Endometrium (tissue), 2 donors: ENCODE results near the gene TGFBRAP1.
"Not testable (repeated sequence)": the region's sequence is repeated elsewhere in the genome, so short reads cannot be mapped to it uniquely, and the experiment has no call there.

ENCODE experiments used
- FAIRE-seq: peaks from 2 replicates; lab custom pipeline; 2012; peaks lifted over from hg19 to GRCh38; lab: Jason Lieb, UNC
- donor health status: control.
- donor health status: control.

The TGFBRAP1 gene

DNA sequence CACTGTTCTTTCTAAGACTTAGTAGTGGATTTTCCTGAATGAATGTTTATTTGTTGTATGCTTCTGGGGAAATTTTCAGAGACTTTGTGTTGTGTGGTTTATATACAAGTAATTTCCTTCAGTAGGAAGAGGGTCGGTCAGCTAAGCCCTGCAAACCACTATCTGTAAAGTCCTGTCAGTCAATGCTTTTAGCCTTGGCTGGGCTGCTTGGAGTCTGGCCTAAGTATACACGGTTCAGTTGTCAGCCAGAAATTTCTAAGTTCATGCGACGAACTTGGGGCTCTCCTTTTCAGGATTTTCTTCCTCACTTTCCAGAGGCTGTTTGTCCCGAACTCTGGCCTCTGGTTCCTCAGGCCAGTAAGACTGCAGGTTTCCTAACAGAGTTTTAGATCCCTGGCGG lies 29.1 kb upstream of the TGFBRAP1 start:
- no peak for FAIRE-seq

DNA sequence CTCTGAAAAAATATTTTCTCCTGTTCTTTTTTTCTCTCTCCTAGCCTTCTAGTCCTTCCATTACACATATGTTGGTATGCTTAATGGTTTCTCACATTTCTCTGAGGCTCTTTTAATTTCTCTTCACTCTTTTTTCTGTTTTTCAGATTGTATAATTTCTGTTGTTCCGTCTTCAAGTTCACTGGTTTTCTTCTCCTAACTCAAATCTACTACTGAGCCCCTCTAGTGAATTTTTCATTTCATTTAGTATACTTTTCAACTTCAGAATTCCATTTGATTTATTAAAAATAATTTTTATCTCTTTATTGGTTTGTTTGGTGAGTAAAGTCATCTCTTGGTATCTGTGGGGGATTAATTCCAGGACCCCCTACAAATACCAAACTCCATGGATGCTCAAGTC lies 27.6 kb upstream of the TGFBRAP1 start:
- FAIRE-seq, result no peak

DNA sequence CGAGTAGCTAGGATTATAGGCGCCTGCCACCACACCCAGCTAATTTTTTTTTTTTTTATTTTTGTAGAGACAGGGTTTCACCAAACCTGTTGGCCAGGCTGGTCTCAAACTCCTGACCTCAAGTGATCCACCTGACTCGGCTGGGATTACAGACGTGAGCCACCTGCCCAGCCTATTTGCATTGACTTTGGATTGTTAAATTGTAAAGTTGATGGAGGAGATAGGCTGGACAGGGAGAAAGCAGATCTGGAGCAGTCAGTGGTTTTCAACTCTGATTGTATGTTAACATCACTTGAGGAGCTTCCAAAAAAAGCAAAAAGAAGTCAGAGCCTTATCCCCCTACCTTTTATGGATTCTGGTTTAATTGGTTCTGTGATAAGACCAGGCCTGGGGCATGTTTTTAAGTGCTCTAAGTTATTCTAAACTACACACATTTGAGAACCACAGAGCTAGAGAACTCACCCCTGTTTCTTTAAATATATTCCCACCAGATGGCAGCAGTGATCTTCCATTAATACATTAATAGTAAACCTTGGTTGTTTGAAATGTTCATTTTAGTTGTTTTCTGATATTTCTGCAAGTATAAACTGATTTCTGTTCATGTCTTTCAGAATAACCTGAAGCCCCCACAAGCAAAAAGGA lies 15.3 kb upstream of the TGFBRAP1 start:
- FAIRE-seq, result peak; percentile 81

GRCh38 chr2:105339414-105339813 lies 9.9 kb upstream of the TGFBRAP1 start:
- no peak for FAIRE-seq

DNA sequence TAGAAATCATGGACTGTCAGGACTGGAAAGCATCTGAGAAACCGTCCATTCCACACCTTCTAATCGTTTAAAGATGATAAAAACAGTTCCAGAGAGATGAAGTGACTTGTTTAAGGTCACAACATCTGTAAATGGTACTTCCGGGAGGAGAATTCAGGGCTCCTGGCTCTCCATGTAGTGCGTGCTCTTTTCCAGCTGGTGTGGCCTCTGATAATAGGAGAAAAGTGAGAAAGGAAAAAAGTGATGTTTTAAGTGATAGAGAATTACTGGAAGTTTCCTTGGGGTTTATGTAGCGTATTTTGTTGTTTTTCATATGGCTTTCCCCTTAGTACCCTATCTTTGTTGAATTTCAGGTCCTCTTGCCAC lies 8.5 kb upstream of the TGFBRAP1 start:
- FAIRE-seq, result no peak

DNA sequence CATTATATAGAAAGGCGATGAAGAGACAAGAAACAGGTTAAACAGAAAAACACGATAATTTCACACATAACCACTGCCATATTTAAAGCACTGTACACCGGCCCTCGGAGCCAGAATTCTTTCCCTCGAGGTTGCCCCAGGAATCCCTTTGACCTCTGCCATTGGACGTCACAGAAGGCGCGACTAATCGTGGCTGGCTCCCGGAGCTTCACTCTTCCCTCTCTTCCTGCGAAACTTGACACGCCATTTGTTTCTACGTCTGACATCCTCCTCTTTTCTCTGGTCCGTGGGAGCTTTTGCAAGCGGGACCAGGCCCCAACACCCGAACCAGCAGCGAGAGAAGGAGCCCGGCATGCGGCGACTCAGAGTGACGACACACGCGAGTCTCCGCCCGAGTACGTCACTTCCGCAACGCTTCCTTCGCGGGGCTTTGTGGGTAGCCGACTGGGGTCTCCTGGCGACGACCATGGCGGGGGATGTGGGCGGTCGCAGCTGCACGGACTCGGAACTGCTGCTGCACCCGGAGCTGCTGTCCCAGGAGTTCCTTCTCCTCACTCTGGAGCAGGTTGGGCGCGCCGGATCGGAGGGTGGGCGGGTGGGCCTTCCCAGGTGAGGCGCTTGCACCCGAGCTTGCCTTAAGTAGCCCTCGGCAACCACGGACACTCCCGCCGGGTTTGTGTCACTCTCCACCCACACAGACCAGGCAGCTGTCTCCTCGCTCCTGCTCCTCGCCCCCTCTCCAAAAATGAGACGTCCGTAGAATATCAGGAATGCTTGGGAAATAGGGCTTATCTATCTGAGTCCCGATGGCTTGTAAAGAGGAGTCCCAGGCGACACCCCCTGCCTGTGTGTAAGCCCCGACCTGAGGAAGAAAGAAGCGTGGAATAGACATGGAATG lies 7.8 kb upstream of the TGFBRAP1 start, which contains the start of gene C2orf49:
TSS of gene C2orf49 (plus strand) at position 419 of the 898 bp plus-strand sequence. CDS start at position 467, 48 bp downstream.
- FAIRE-seq, result no peak

DNA sequence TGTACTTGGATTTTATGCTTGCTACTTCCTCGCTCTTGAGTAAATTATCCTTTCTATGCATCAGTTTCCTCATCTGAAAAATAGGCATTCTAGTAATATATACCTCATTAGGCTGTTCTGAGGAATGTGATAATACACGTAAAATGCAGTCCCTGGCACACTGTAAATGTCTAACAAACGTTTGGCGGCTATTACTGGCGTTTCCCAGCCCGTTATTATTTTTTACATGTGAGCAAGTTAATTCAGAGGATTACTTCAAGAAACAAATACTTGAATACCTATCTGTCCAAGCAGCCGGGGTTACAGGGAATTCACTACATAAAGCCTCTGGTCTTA lies 7.2 kb upstream of the TGFBRAP1 start:
- FAIRE-seq, result no peak

DNA sequence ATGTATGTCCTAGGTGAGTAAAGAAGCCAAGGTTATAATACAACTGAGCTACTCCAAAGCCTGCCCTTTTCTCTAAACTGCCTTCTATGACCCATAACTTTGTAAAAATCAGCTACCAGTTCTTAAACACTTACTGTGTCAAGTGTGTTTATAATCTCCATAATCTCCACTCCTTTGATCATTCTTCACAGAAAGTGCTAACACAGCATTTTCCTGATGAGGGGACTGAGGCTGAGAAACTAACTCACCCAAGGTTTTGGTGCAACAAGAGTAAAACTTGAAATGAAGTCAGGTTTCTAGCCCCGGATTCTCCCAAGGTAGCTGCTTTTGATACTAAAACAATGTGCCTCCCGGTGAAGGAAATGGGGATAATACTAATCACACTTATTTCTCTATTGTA lies 5.9 kb upstream of the TGFBRAP1 start:
- FAIRE-seq, result no peak

DNA sequence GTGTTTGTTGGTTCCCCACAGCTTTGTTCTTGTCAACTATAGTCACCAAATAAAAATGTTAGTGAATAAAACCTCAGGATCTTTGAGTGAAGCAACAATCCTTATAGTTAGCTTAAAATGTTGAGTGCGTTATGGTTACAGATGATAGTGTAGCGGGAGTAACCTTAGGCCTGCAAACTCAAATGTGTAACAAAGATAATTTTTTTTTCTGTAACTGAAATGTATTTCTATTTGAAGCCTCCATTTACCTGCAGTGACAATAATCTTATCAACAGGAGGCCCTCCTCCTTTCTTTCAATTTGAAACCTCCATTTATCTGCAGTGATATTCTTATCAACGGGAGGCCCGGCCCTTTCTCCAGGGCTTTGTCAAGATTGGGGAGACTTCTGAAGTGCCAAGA lies 4.7 kb upstream of the TGFBRAP1 start:
- no peak for FAIRE-seq

GRCh38 chr2:105330681-105331375 lies 1.3 kb upstream of the TGFBRAP1 start:
- no peak for FAIRE-seq

GRCh38 chr2:105329197-105329554 lies 359 bp downstream of the TGFBRAP1 start:
- FAIRE-seq, result no peak

DNA sequence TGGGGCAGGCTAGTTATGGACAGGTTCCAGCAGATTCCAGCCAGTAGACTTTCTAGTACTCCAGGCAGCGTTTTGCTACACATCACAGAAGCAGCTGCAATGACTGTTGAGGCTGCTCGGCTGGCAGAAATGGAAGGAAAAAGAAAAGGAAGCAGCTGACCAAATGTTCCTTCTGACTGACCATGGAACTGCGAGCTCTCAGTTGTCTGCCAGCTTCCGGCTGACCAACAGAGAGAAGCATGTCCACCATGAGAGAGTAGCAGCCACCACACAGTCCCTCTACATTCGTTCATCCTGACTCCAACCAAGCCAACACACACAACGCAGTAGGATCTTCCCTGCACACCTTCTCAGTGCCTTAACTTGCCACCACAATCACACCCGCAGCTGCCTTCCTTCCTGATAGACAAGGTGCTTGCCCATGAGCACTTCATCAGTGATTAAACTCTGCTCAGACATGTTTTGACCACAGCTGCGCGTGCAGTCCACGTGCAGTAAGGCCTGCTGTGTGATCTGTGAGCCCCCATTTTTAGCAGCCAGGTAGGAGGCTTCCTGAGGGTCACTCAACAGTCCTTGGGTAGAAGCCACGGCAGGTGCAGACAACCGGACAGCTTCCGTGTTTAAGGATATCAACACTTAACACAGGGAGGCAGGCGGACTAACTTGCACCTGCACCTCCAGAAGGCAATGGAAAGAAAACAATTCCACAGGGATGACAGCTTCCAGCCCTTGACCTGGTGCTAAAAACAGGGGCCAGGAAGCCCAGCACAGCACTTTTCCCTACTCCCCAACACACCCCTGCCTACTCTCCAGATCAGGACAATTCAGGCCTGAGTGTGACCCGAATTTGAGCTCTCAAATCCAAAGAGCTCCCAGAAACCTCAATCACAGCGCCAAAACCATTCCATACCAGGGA lies 996 bp downstream of the TGFBRAP1 start:
- FAIRE-seq, result no peak

DNA sequence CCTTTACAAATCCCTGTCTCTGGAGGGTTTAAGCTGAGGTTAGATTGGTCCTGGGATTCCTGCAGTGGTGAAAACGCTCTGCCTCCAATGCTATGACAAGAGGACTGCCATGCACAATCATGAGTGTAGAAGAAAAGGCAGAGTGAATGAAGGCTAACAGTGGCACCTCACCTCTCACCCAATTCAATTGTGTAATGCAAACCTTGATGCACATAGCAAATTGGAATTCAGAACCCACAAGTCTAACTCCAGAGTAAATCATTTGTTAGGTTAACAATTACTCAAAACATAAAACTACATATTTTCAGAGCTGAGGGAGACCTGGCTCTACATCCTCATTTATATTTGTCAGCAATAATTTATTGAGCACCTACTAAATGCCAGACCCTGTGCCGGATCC lies 1.8 kb downstream of the TGFBRAP1 start:
- FAIRE-seq, result no peak

- FAIRE-seq, result not testable (repeated sequence)
These were observed 2.3 kb downstream of the TGFBRAP1 start for GRCh38 chr2:105327271-105327670.

DNA sequence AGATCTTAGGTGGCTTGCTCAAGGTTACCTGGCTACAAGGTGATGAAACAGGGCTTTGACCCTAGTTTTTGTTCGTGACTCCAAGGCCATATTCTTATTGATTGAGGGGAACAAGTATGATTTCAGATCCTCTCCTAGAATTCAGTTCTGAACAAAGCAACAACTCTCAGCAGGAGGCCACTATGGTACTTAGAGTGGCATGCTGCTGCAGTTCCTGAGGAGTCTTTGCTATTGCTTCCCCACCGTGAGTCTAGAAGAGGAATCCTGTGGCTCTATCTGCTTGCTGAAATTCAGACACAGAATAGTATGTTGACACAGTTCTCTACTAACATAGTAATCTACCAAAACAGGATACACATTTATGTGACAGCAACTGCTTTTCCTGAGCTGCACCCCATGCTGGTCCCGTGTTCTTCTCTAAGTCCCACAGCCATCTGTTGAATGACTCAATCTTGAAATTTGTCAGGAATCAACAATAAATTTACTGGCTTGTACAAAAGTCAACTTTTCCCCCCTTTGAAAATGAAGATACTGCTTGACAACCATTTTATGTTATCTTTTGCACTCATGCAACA lies 4.1 kb downstream of the TGFBRAP1 start:
- FAIRE-seq, result no peak

DNA sequence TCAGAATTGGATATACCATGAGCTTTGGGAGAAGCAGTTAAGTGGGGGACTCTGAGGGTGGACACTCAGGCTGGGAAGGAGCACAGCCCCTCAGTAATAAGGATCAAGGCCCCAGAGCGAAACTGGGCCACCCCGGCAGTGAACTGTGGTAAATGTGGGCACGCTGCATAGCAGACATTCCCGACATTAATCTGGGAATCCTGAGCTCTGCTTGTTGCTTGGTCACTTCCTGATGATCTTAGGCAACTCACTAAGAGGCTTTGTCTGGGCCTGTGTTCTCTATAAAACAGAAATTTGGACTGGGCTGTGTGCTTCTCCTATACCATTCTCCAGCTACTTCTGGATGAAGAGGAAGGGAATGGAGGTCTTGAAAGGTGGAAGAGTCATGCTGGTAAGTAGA lies 4.8 kb downstream of the TGFBRAP1 start:
- no peak for FAIRE-seq

GRCh38 chr2:105324101-105324500 lies 5.4 kb downstream of the TGFBRAP1 start:
- no peak for FAIRE-seq

DNA sequence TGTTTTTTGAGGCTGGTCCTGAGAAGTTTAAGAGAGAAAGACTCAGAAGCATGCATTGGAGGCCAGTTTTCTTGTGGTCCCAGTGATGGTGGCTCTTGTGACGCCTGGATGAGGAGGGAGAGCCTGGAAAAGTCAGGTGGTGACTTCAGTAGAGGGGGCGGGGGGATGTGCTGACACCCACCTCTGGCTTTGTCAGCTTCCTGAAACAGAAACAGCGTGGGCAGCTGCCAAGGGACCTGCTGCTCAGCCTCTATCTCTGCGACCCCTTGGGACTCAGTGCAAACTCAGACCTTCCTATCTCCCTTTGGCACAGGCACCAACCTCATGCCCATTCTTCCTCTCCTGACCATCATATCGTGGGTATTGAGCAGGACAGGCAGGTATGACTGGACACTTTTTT lies 6.4 kb downstream of the TGFBRAP1 start:
- FAIRE-seq, result no peak

GRCh38 chr2:105321875-105322646 lies 7.5 kb downstream of the TGFBRAP1 start:
- no peak for FAIRE-seq

- no peak for FAIRE-seq
These were observed 8.8 kb downstream of the TGFBRAP1 start for GRCh38 chr2:105320651-105321215.

DNA sequence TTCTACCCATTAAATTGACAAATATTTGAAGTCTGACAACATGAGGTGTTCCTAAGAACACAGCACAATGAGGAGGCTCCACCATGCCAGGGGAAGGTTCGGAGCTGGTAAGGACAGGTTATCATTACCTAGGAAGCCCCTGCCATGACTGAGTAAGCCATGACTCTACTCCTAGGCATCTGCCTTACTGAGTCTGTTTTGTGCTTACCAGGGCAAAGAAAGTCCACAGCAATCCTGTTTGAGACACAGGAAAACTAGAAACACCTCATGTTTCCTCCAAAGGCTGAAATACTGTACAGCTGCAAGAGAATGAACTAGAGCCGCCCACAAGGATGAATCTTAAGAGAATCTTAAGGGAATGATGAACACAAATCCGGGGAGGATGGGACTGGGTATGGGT lies 11.6 kb downstream of the TGFBRAP1 start:
- no peak for FAIRE-seq
